GM12878 (cell line): ENCODE results near the gene GFAP. TPM values are rescaled to one million over a fixed set of nuclear protein-coding genes. Genes with fewer than 3 reads are reported as not detected.

Experiments used
- ATAC-seq: fragments of 200-7000 bp; cut with Tn5 transposase; 3 replicates; pipeline ENCODE4 v1.9.1; 2020; ENCODE audit warnings: mild to moderate bottlenecking, moderate library complexity
- BruUV-seq: library from RNA; stranded (reverse); fragments of 400-500 nt; replicated peaks from 2 replicates; lab custom pipeline; 2021; lab: Mats Ljungman, UMichigan
- CTCF ChIA-PET: fragments of 300-600 bp; sonication (Branson Sonifier 250); formaldehyde crosslinking; extraction: SDS; loops from one replicate; lab custom pipeline; 2021; ENCODE audit warnings: inconsistent platforms; lab: Yijun Ruan, JAX
- POLR2A ChIA-PET: fragments of 350-600 bp; formaldehyde crosslinking; extraction: SDS; loops from one replicate; lab custom pipeline; 2021; ENCODE audit warnings: inconsistent platforms; lab: Charles Lee
- RAD21 ChIA-PET: fragments of 300-600 bp; sonication (Branson Sonifier 250); formaldehyde crosslinking; loops from one replicate; lab custom pipeline; 2023; ENCODE audit warnings: antibody characterized with exemption; ENCODE audit not compliant: unreplicated experiment; lab: Charles Lee
- SMC1A ChIA-PET: fragments of 300-600 bp; sonication (Branson Sonifier 250); formaldehyde crosslinking; loops from one replicate; lab custom pipeline; 2023; ENCODE audit not compliant: unreplicated experiment, uncharacterized antibody; lab: Charles Lee
- DNase-seq: peaks from one replicate; pipeline ENCODE4 v3.0.0-alpha.2; 2011; ENCODE audit warnings: low read depth, low spot score
- FAIRE-seq: peaks from 3 replicates; lab custom pipeline; 2011; peaks lifted over from hg19 to GRCh38; lab: Jason Lieb, UNC
- H2AFZ ChIP-seq: 2 replicates; pipeline ENCODE4 v1.6.0; 2011; ENCODE audit warnings: low read depth, low read length, control low read depth; ENCODE audit not compliant: control insufficient read depth
- H3K27ac ChIP-seq: 2 replicates; pipeline ENCODE4 v1.5.1; 2011; ENCODE audit warnings: control low read depth; ENCODE audit not compliant: control insufficient read depth, insufficient read depth
- H3K27me3 ChIP-seq, 2 experiments: replicated peaks in 1 of 2; 2 replicates each; pipeline versions ENCODE4 v1.6.0 to v1.6.1; 2011; ENCODE audit warnings: low read length in 1 of 2; ENCODE audit not compliant: control insufficient read depth in 2 of 2, insufficient read depth in 2 of 2
- H3K36me3 ChIP-seq, 2 experiments: 2 replicates each; pipeline ENCODE4 v1.5.1; 2011; ENCODE audit warnings: low read length in 1 of 2; ENCODE audit not compliant: control insufficient read depth in 2 of 2, insufficient read depth in 2 of 2
- H3K4me1 ChIP-seq: 2 replicates; pipeline ENCODE4 v1.6.1; 2011; ENCODE audit warnings: mild to moderate bottlenecking, low read length, moderate library complexity, mixed read lengths; ENCODE audit not compliant: control insufficient read depth, insufficient read depth
- H3K4me2 ChIP-seq: 2 replicates; pipeline ENCODE4 v1.6.0; 2011; ENCODE audit warnings: control low read depth; ENCODE audit not compliant: control insufficient read depth, insufficient read depth
- H3K4me3 ChIP-seq: fragments of 200-600 bp; sonication (generic); 2 replicates; pipeline ENCODE4 v1.5.1; 2016
- H3K79me2 ChIP-seq: 2 replicates; pipeline ENCODE4 v1.6.0; 2011; ENCODE audit warnings: low read length; ENCODE audit not compliant: control insufficient read depth, insufficient read depth
- H3K9ac ChIP-seq: 2 replicates; pipeline ENCODE4 v1.8.0; 2011; ENCODE audit warnings: low read length, control low read depth, mixed read lengths; ENCODE audit not compliant: control insufficient read depth, insufficient read depth
- H3K9me3 ChIP-seq: replicated peaks from 3 replicates; pipeline ENCODE4 v1.5.1; 2011; ENCODE audit warnings: mild to moderate bottlenecking, low read length; ENCODE audit not compliant: control insufficient read depth, insufficient read depth
- H4K20me1 ChIP-seq: 2 replicates; pipeline ENCODE4 v1.6.0; 2011; ENCODE audit not compliant: control insufficient read depth, insufficient read depth
- MEF2A ChIP-seq: IDR thresholded peaks from 2 replicates; pipeline ENCODE4 v1.6.1; 2011; ENCODE audit warnings: low read depth, mild to moderate bottlenecking, low read length, moderate library complexity; ENCODE audit not compliant: insufficient read depth
- TAF1 ChIP-seq: IDR thresholded peaks from 2 replicates; pipeline ENCODE4 v1.6.1; 2011; ENCODE audit warnings: mild to moderate bottlenecking, low read depth, low read length, borderline replicate concordance
- ZNF592 ChIP-seq: fragments of 450-650 bp; IDR thresholded peaks from 2 replicates; pipeline ENCODE4 v1.6.1; 2017; ENCODE audit warnings: mild to moderate bottlenecking, moderate library complexity
- WGBS: methylation state at CpG from one replicate; pipeline ENCODE4 v1.1.6; 2016; ENCODE audit warnings: low lambda C conversion rate; ENCODE audit not compliant: insufficient replicate concordance, insufficient coverage; ENCODE audit errors: missing lambda C conversion rate; 5-methylcytosine and 5-hydroxymethylcytosine counted together
- in situ Hi-C: fragments of 300-500 bp; cut with MboI; formaldehyde crosslinking; loops from 9 replicates; pipeline ENCODE4 v1.14.3; 2018; ENCODE audit warnings: mixed read lengths
- intact Hi-C: fragments of 100-400 bp; cut with micrococcal nuclease; formaldehyde crosslinking; loops from one replicate; pipeline ENCODE4 v1.14.2; 2022; ENCODE audit not compliant: unreplicated experiment
- polyA plus RNA-seq, 11 experiments: library from polyadenylated mRNA; depleted of rRNA in 4 of 11; unstranded in 6 of 11; stranded (reverse) in 5 of 11; fragments of >200 nt; fragmentation: Nextera tagmentation in 4 of 11; fragmentation: Illumina TruSeq in 1 of 11; extraction: Ambion mirVana in 4 of 11; extraction: Trizol in 1 of 11; gene quantifications; 1 replicate in 1 of 11; 2 replicates in 10 of 11; pipeline versions ENCODE4 v1.2.1 to v1.2.3, GENCODE V29; 2011 to 2016; ENCODE audit warnings: inconsistent platforms in 2 of 11, missing spikeins in 2 of 11, low read depth in 1 of 11
- total RNA-seq, 4 experiments: library from RNA; depleted of rRNA in 3 of 4; stranded (reverse); fragments of >200 nt in 3 of 4; fragmentation: Illumina TruSeq in 1 of 4; extraction: Trizol in 1 of 4; gene quantifications; 2 replicates each; pipeline versions ENCODE4 v1.2.1 to v1.2.3, GENCODE V29; 2013 to 2021

The GFAP gene
- total and polyA plus RNA-seq, 10 of the 15 experiments (the other 5 are each of a cell fraction or from before 2014, with no cell fraction given): 0.04 to 0.25 TPM; not detected in 8

- in situ Hi-C loops: loop anchor here (25.0 kb wide), 1 partner anchor 1651 kb away; the partner anchor contains the start of gene TMEM106A
- Histone ChIP-seq H3K27me3 (no peaks in the 10 kb centered on the region), H3K9me3 (no peaks in the 10 kb centered on the region), H4K20me1 (no peaks in the 10 kb centered on the region; the same call in 1 of the 2 replicates), H3K4me1 (no peaks in the 10 kb centered on the region), H3K79me2 (no peaks in the 10 kb centered on the region), H3K36me3 (peaks cover 27 to 40% of the 10 kb centered on the region in 2 experiments), H3K4me2 (no peak overlapping the region), H3K9ac (no peak overlapping the region), H3K4me3 (no peak overlapping the region), H3K27ac (no peak overlapping the region), H2AFZ (no peak overlapping the region)
- SMC1A ChIA-PET: interaction anchor here (0.7 to 4.4 kb wide), 3 partner anchors 85 to 157 kb away, joined by 3 to 19 read pairs (median 4); no protein-coding TSS in a partner anchor
- DNase-seq (no peak), FAIRE-seq (no peak), ATAC-seq (no peak)
- POLR2A ChIA-PET: interaction anchor here (0.6 kb wide), 1 partner anchor 24 kb away, joined by 4 read pairs; no protein-coding TSS in a partner anchor
- BruUV-seq: no TSS peak
- CTCF ChIA-PET: interaction anchor here (0.5 to 12.3 kb wide), 5 partner anchors 18 to 272 kb away, joined by 3 to 175 read pairs (median 4); partner anchors contain the start of gene ACBD4
- intact Hi-C loops: no loop called here
- no peak for TF ChIP-seq MEF2A
- no peak for TF ChIP-seq ZNF592
- TF ChIP-seq TAF1: no peak
- RAD21 ChIA-PET: interaction anchor here (2.7 kb wide), 2 partner anchors 85 to 88 kb away, joined by 6 to 13 read pairs; no protein-coding TSS in a partner anchor
- WGBS: 96% methylated on average over 12 of the region's 12 CpGs
Observed at GRCh38 chr17:44863061-44863918, 52.0 kb downstream of the GFAP start.
